ENCODE data around the gene SERPINA3.

SERPINA3 gene

DNA sequence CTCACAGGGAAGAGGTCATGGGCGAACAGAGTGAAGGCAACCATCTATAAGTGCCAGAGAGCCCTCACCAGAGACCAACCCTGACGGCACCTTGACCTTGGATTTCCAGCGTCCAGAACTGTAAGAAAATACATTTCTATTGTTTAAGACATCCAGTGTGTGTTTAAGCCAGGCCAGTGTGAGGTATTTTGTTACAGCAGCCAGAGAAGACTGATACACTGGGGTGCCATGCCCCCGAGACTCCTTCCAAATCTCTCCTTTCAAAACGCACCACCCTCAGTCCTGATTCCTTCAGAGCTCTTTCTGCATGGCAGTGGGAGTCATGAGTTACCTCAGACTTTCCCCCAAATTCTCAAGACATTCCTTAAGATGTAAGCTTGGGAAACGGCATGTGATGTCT lies 33.5 kb upstream of the SERPINA3 start:
- TF ChIP-seq POLR2A (IDR thresholded peaks at IDR 0.05; ENCODE audit: low read length) (no peak), GATA1 (IDR thresholded peaks at IDR 0.05; ENCODE audit: low read depth, low read length) (no peak)

GRCh38 chr14:94581127-94581999 lies 30.8 kb upstream of the SERPINA3 start, which contains the start of gene SERPINA5:
TSS of gene SERPINA5 (plus strand) at chr14:94581426. CDS start at chr14:94587363, 5,937 bp downstream.
- no peak for TF ChIP-seq POLR2A (IDR thresholded peaks at IDR 0.05; ENCODE audit: low read length)
- TF ChIP-seq GATA1 (IDR thresholded peaks at IDR 0.05; ENCODE audit: low read depth, low read length): no peak
- no peak for DNase-seq

More for the DNA sequence above, 33.5 kb upstream of the SERPINA3 start:
- DNase-seq: no peak

- DNase-seq: no peak
- TF ChIP-seq GATA1 (IDR thresholded peaks at IDR 0.05; ENCODE audit: low read depth, low read length) (no peak), POLR2A (IDR thresholded peaks at IDR 0.05; ENCODE audit: low read length) (no peak)
Observed at GRCh38 chr14:94582199-94582750, 29.9 kb upstream of the SERPINA3 start.

DNA sequence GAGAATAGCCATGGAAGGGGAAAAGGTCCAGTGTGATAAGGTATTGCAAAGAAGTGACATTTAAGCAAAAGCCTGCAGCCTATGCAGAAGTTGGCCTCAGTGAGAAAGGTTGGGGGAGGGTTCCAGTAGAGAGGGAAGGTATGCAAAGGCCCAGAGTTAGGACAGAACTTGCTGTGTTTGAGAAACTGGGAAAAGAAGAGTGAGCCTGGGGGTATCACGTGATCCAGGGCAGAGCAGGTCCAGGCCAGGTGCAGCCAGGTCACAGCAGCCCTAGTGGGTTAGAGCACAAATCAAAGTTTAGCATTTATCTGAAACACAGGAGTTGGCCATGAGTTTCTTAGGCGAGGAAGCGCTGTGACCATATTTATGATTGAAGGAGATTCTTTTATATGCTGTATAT lies 29.3 kb upstream of the SERPINA3 start:
- TF ChIP-seq GATA1 (IDR thresholded peaks at IDR 0.05; ENCODE audit: low read depth, low read length) (no peak), POLR2A (IDR thresholded peaks at IDR 0.05; ENCODE audit: low read length) (no peak)
- no peak for DNase-seq

DNA sequence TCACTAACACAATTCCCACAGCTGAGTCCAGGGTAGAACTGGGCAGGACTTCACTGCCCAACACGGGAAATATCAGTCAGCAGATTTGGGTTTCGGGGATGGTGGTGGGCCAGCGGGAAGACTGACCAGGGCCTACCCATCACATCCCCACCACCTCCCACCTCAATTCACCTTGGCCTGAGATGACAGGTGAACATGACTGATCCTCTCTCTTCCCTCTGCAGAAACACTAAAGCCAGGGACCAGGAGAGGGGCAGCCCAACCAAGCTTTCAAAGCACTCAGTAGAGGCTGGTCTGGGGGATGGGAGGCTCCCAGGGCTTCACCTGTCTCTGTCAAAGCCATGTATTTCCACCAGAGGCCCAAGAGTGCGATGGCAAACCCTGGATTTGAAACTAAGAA lies 28.6 kb upstream of the SERPINA3 start:
- TF ChIP-seq GATA1 (IDR thresholded peaks at IDR 0.05; ENCODE audit: low read depth, low read length): no peak
- no peak for TF ChIP-seq POLR2A (IDR thresholded peaks at IDR 0.05; ENCODE audit: low read length)
- DNase-seq: no peak

- TF ChIP-seq GATA1 (IDR thresholded peaks at IDR 0.05; ENCODE audit: low read depth, low read length) (no peak), POLR2A (IDR thresholded peaks at IDR 0.05; ENCODE audit: low read length) (no peak)
- no peak for DNase-seq
Observed at GRCh38 chr14:94584591-94585280, 27.5 kb upstream of the SERPINA3 start.

GRCh38 chr14:94586635-94587034 lies 25.6 kb upstream of the SERPINA3 start:
- DNase-seq: no peak
- TF ChIP-seq GATA1 (IDR thresholded peaks at IDR 0.05; ENCODE audit: low read depth, low read length): no peak
- no peak for TF ChIP-seq POLR2A (IDR thresholded peaks at IDR 0.05; ENCODE audit: low read length)

GRCh38 chr14:94588311-94588710 lies 23.9 kb upstream of the SERPINA3 start:
- TF ChIP-seq GATA1 (IDR thresholded peaks at IDR 0.05; ENCODE audit: low read depth, low read length) (no peak), POLR2A (IDR thresholded peaks at IDR 0.05; ENCODE audit: low read length) (no peak)
- no peak for DNase-seq

DNA sequence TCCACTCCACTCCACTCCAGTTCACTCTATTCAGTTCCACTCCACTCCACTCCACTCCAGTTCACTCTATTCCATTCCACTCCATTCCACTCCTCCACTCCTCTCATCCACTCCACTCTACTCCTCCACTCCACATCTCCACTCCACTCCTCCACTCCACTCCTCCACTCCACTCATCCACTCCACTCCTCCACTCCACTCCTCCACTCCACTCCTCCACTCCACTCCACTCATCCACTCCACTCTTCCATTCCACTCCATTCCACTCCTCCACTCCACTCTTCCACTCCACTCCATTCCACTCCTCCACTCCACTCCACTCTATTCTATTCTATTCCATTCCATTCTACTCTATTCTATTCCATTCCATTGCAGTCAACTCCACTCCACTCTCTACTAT lies 21.1 kb upstream of the SERPINA3 start:
- no peak for TF ChIP-seq GATA1 (IDR thresholded peaks at IDR 0.05; ENCODE audit: low read depth, low read length)
- no peak for TF ChIP-seq POLR2A (IDR thresholded peaks at IDR 0.05; ENCODE audit: low read length)
- DNase-seq: no peak

DNA sequence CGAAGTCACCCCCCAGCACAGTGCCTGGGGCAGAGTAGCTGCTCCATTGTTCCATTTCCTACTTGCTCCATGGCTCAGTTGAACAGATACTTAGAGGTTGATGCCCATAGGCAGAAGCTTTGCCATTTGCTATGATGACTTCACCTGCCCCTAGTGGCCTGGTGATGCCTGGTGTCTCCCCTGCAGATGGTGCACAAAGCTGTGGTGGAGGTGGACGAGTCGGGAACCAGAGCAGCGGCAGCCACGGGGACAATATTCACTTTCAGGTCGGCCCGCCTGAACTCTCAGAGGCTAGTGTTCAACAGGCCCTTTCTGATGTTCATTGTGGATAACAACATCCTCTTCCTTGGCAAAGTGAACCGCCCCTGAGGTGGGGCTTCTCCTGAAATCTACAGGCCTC lies 20.3 kb upstream of the SERPINA3 start:
- DNase-seq: no peak
- no peak for TF ChIP-seq POLR2A (IDR thresholded peaks at IDR 0.05; ENCODE audit: low read length)
- TF ChIP-seq GATA1 (IDR thresholded peaks at IDR 0.05; ENCODE audit: low read depth, low read length): no peak

GRCh38 chr14:94592457-94592856 lies 19.7 kb upstream of the SERPINA3 start:
- no peak for TF ChIP-seq POLR2A (IDR thresholded peaks at IDR 0.05; ENCODE audit: low read length)
- no peak for TF ChIP-seq GATA1 (IDR thresholded peaks at IDR 0.05; ENCODE audit: low read depth, low read length)
- no peak for DNase-seq

DNA sequence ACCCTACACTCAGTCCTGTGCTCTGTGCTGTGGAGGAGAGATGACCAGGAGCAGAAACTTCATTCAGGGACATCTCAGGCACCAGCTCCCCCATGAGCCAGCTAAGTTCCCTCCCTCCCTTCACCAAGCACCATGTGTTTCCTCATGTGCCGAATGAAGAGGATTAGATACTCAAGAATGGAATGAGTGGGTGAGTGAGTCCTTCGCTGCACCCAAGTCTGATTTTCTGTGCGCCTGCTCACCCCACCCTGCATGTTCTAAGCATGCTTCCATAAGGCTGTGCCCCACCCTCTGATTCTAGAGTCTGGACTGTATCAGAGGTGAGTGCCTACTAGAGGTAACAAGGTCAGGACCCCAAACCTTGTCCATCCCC lies 18.8 kb upstream of the SERPINA3 start:
- TF ChIP-seq GATA1 (IDR thresholded peaks at IDR 0.05; ENCODE audit: low read depth, low read length) (no peak), POLR2A (IDR thresholded peaks at IDR 0.05; ENCODE audit: low read length) (no peak)
- no peak for DNase-seq

DNA sequence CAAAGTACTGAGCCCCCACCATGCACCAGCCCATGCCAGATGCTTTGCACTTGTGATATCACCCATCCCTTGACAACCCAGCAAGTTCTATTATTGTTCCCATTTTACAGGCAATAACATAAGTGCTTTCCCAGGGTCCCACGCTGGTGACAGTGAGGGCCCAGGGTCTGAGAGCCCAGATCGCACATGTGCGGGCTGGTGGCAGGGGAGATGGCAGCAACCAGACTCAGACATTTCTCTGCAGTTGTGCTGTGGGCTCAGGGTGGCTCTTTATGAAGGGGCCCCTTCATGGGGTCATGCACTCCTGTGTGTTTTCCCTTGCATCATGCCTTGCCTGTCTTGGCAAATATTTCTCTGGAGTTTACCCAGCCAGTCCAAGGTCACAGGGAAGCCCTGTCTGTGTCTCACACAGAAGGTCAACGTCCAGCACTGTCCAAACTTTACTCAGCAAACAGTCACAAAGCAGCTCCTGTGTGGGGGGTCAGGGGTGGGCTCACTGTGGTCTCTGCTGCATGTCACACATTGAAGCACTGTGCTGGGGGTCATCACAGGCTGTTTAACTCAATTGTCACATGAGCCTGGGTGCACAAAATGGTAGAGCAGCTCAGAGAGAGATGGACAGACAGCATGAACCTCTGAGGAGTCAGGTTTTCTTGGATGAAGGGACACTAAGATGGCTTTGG lies 18.3 kb upstream of the SERPINA3 start:
- no peak for DNase-seq
- TF ChIP-seq POLR2A (IDR thresholded peaks at IDR 0.05; ENCODE audit: low read length) (no peak), GATA1 (IDR thresholded peaks at IDR 0.05; ENCODE audit: low read depth, low read length) (no peak)

DNA sequence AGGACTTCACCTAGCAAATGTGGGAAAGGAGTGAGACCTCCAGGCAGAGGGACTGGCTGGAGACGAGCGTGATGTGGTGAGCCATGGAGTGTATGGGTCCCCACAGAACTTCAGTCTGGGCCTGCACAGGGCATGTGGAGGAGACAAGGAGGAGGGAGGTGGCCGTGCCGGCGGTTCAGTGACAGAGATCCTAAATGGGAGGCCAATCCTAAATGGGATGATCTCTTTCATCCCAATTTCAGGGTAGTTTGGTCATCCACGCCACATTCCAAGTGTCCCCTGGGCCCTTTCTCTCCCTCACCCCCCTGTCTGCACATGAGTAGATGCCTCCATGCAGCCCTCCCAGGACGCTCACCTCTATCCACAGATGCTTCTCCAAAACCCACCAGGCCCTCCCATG lies 17.8 kb upstream of the SERPINA3 start:
- TF ChIP-seq POLR2A (IDR thresholded peaks at IDR 0.05; ENCODE audit: low read length) (no peak), GATA1 (IDR thresholded peaks at IDR 0.05; ENCODE audit: low read depth, low read length) (no peak)
- DNase-seq: no peak
